Measurements from ENCODE around the gene SCGB3A1. TPM values are rescaled to one million over a fixed set of nuclear protein-coding genes. Genes with fewer than 3 reads are reported as not detected.

SCGB3A1 gene, protein sequence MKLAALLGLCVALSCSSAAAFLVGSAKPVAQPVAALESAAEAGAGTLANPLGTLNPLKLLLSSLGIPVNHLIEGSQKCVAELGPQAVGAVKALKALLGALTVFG
- total RNA-seq (2014; rRNA removed; shearing (Covaris generic)), result not detected in 2 replicates

DNA sequence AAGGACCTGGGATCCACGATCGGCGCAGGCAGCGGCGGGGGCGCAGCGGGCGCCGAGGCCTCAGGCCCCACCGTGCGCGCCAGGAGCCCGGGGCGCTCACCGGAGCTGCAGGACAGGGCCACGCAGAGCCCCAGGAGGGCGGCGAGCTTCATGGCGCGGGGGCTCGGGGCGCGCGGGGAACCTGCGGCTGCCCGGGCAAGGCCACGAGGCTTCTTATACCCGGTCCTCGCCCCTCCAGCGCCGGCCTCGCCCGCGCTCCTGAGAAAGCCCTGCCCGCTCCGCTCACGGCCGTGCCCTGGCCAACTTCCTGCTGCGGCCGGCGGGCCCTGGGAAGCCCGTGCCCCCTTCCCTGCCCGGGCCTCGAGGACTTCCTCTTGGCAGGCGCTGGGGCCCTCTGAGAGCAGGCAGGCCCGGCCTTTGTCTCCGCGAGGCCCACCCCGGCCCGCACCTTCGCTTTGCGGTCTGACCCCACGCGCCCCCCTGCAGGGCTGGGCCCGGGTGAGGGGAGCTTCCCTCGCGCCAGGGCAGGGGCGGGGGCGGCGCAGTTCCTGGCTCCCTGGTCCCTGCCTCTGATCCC lies at the start of gene SCGB3A1:
Gene SCGB3A1, minus strand, starts transcription at position 189 of the 577 bp plus-strand sequence. Its CDS starts 37 bp downstream, at position 152.

Other genes with a start within 250 kb of the SCGB3A1 start
- 32.9 and 37.4 TPM in 2 replicates for gene GFPT2, start 238.2 kb downstream of the SCGB3A1 start, total RNA-seq (2014; rRNA removed; shearing (Covaris generic))
- 5.9 and 8.4 TPM in 2 replicates for gene CNOT6, start 97.1 kb downstream of the SCGB3A1 start, total RNA-seq (2014; rRNA removed; shearing (Covaris generic))
- gene FLT4, start 58.1 kb upstream of the SCGB3A1 start, total RNA-seq (2014; rRNA removed; shearing (Covaris generic)), result 0.03 and 3.7 TPM in 2 replicates
- gene OR2Y1, start 148.6 kb upstream of the SCGB3A1 start, total RNA-seq (2014; rRNA removed; shearing (Covaris generic)), result not detected in 2 replicates
- 53.9 and 67.3 TPM in 2 replicates for gene MGAT1, start 211.3 kb upstream of the SCGB3A1 start, total RNA-seq (2014; rRNA removed; shearing (Covaris generic))